ENCODE measurements around the gene KIAA1958.

DNA sequence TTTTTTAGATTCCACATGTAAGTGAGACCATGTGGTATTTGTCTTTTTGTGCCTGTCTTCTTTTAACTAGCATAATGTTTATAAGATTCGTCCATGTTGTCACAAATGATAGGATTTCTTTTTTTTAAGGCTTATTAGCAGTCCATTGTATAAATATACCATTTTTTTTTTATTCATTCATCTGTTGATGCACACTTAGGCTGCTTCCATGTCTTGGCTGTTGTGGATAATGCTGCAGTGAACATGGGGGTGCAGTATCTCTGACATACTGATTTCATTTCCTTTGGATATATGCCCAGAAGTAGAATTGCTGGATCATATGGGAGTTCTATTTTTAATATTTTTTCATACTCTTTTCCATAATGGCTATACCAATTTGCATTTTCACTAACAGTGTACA, 48.7 kb downstream of the KIAA1958 start:
- TF ChIP-seq YY1 (IDR thresholded peaks at IDR 0.05; ENCODE audit: low read depth, low read length) (no peak), FOS (IDR thresholded peaks at IDR 0.05; ENCODE audit: borderline replicate concordance, extremely low read depth, insufficient read length) (no peak), NR2C2 (IDR thresholded peaks at IDR 0.05; ENCODE audit: borderline replicate concordance, control insufficient read depth, insufficient read length, low read depth) (no peak)
- TF ChIP-seq, protein P1, sequence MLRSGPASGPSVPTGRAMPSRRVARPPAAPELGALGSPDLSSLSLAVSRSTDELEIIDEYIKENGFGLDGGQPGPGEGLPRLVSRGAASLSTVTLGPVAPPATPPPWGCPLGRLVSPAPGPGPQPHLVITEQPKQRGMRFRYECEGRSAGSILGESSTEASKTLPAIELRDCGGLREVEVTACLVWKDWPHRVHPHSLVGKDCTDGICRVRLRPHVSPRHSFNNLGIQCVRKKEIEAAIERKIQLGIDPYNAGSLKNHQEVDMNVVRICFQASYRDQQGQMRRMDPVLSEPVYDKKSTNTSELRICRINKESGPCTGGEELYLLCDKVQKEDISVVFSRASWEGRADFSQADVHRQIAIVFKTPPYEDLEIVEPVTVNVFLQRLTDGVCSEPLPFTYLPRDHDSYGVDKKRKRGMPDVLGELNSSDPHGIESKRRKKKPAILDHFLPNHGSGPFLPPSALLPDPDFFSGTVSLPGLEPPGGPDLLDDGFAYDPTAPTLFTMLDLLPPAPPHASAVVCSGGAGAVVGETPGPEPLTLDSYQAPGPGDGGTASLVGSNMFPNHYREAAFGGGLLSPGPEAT (IDR thresholded peaks at IDR 0.05; ENCODE audit: low read depth), result no peak
- TF ChIP-seq, protein P2, sequence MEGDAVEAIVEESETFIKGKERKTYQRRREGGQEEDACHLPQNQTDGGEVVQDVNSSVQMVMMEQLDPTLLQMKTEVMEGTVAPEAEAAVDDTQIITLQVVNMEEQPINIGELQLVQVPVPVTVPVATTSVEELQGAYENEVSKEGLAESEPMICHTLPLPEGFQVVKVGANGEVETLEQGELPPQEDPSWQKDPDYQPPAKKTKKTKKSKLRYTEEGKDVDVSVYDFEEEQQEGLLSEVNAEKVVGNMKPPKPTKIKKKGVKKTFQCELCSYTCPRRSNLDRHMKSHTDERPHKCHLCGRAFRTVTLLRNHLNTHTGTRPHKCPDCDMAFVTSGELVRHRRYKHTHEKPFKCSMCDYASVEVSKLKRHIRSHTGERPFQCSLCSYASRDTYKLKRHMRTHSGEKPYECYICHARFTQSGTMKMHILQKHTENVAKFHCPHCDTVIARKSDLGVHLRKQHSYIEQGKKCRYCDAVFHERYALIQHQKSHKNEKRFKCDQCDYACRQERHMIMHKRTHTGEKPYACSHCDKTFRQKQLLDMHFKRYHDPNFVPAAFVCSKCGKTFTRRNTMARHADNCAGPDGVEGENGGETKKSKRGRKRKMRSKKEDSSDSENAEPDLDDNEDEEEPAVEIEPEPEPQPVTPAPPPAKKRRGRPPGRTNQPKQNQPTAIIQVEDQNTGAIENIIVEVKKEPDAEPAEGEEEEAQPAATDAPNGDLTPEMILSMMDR (IDR thresholded peaks at IDR 0.05 in 2 of 3, conservative IDR thresholded peaks at IDR 0.05 in 1 of 3; ENCODE audit: control insufficient read depth in 2 of 3, extremely low read depth in 1 of 3, insufficient read depth in 1 of 3, low read depth in 3 of 3, low read length in 3 of 3), result no peak

Data from GM12878 (cell line).